ENCODE measurements around the gene CD109. TPM values are rescaled to one million over a fixed set of nuclear protein-coding genes. Genes with fewer than 3 reads are reported as not detected.

The CD109 gene
- total RNA-seq, 1 donor from 2014 or later, result 1.5 TPM

- TF ChIP-seq CTCF (conservative IDR thresholded peaks at IDR 0.05), result no peak
- Mint-ChIP-seq H3K27ac (no peak overlapping the region), H3K4me1 (ENCODE audit: unreplicated experiment) (no peaks in the 10 kb centered on the region), H3K9me3 (no peaks in the 10 kb centered on the region), H3K36me3 (no peaks in the 10 kb centered on the region), H3K4me3 (no peak overlapping the region), H3K27me3 (no peaks in the 10 kb centered on the region)
- no peak for DNase-seq (ENCODE audit: extremely low spot score, unreplicated experiment)
Observed at GRCh38 chr6:73784726-73785505, 88.9 kb downstream of the CD109 start.

GRCh38 chr6:73790574-73790973, 94.6 kb downstream of the CD109 start:
- no peak for TF ChIP-seq CTCF (conservative IDR thresholded peaks at IDR 0.05)
- no peaks in the 10 kb centered on the region for H3K9me3 Mint-ChIP-seq
- H3K36me3 Mint-ChIP-seq, result no peaks in the 10 kb centered on the region
- H3K4me1 Mint-ChIP-seq (ENCODE audit: unreplicated experiment), result no peaks in the 10 kb centered on the region
- H3K27ac Mint-ChIP-seq, result no peak overlapping the region
- H3K4me3 Mint-ChIP-seq, result no peak overlapping the region
- no peak for DNase-seq (ENCODE audit: extremely low spot score, unreplicated experiment)
- no peaks in the 10 kb centered on the region for H3K27me3 Mint-ChIP-seq

- Mint-ChIP-seq H3K4me1 (ENCODE audit: unreplicated experiment) (no peaks in the 10 kb centered on the region), H3K27ac (no peak overlapping the region), H3K36me3 (no peaks in the 10 kb centered on the region), H3K9me3 (no peaks in the 10 kb centered on the region), H3K27me3 (no peaks in the 10 kb centered on the region), H3K4me3 (no peak overlapping the region)
- no peak for DNase-seq (ENCODE audit: extremely low spot score, unreplicated experiment)
- no peak for TF ChIP-seq CTCF (conservative IDR thresholded peaks at IDR 0.05)
Observed at GRCh38 chr6:73791336-73791735, 95.3 kb downstream of the CD109 start.

- Mint-ChIP-seq H3K36me3 (no peaks in the 10 kb centered on the region), H3K27me3 (no peaks in the 10 kb centered on the region), H3K4me1 (ENCODE audit: unreplicated experiment) (no peaks in the 10 kb centered on the region), H3K4me3 (no peak overlapping the region), H3K27ac (no peak overlapping the region), H3K9me3 (no peaks in the 10 kb centered on the region)
- TF ChIP-seq CTCF (conservative IDR thresholded peaks at IDR 0.05), result no peak
- no peak for DNase-seq (ENCODE audit: extremely low spot score, unreplicated experiment)
Observed at GRCh38 chr6:73792738-73793137, 96.7 kb downstream of the CD109 start.

- no peaks in the 10 kb centered on the region for H3K4me1 Mint-ChIP-seq (ENCODE audit: unreplicated experiment)
- no peak for TF ChIP-seq CTCF (conservative IDR thresholded peaks at IDR 0.05)
- DNase-seq (ENCODE audit: extremely low spot score, unreplicated experiment), result no peak
- H3K4me3 Mint-ChIP-seq, result no peak overlapping the region
- no peak overlapping the region for H3K27ac Mint-ChIP-seq
- H3K27me3 Mint-ChIP-seq, result no peaks in the 10 kb centered on the region
- no peaks in the 10 kb centered on the region for H3K9me3 Mint-ChIP-seq
- H3K36me3 Mint-ChIP-seq, result no peaks in the 10 kb centered on the region
Observed at GRCh38 chr6:73796881-73797280, 100.9 kb downstream of the CD109 start.

Measured in type B pancreatic cell (in vitro differentiated cells).